ENCODE results near the gene NOTO.
A peak's percentile ranks its signal among the peaks of the same experiment; 100 is the strongest.
"Not testable (repeated sequence)": the region's sequence is repeated elsewhere in the genome, so short reads cannot be mapped to it uniquely, and the experiment has no call there.

The NOTO gene

GRCh38 chr2:73176881-73177644 is 25.3 kb upstream of the NOTO start:
- ChIA-PET CTCF (interaction anchor here (0.5 to 3.2 kb wide), 45 partner anchors 9 to 415 kb away, joined by 3 to 32 read pairs (median 5); partner anchors contain the start of genes NOTO, SFXN5 and SPR), POLR2A (ENCODE audit: low non-redundant PET) (interaction anchor here (1.5 kb wide), 1 partner anchor 57 kb away, joined by 4 read pairs; the partner anchor contains the start of gene CCT7)
- peak; percentile 98 for TF ChIP-seq CTCF (conservative IDR thresholded peaks at IDR 0.05; ENCODE audit: low read depth)
- DNase-seq (ENCODE audit: low spot score) = peak; percentile 90
- H3K27ac ChIP-seq = no peak overlapping the region

GRCh38 chr2:73177645-73178255 is 24.6 kb upstream of the NOTO start:
- peak; percentile 56 for TF ChIP-seq CTCF (conservative IDR thresholded peaks at IDR 0.05; ENCODE audit: low read depth)
- CTCF ChIA-PET = interaction anchor here (0.6 to 3.2 kb wide), 38 partner anchors 8 to 405 kb away, joined by 3 to 32 read pairs (median 5); partner anchors contain the start of genes NOTO, SFXN5 and SPR
- no peak for DNase-seq (ENCODE audit: low spot score)
- POLR2A ChIA-PET (ENCODE audit: low non-redundant PET) = interaction anchor here (1.5 kb wide), 1 partner anchor 56 kb away, joined by 4 read pairs; the partner anchor contains the start of gene CCT7
- no peak overlapping the region for H3K27ac ChIP-seq

GRCh38 chr2:73185965-73186364 is 16.4 kb upstream of the NOTO start:
- CTCF ChIA-PET = interaction anchor here (1.4 kb wide), 1 partner anchor 9 kb away, joined by 7 read pairs; no protein-coding TSS in a partner anchor
- no peak for DNase-seq (ENCODE audit: low spot score)

GRCh38 chr2:73187549-73187948 is 14.8 kb upstream of the NOTO start:
- no peak for DNase-seq (ENCODE audit: low spot score)
- POLR2A ChIA-PET (ENCODE audit: low non-redundant PET) = no interaction called here
- CTCF ChIA-PET = interaction anchor here (0.7 to 0.8 kb wide), 2 partner anchors 214 to 1591 kb away, joined by 4 read pairs; no protein-coding TSS in a partner anchor
- no peak overlapping the region for H3K27ac ChIP-seq
- no peak for TF ChIP-seq CTCF (conservative IDR thresholded peaks at IDR 0.05; ENCODE audit: low read depth)

More at GRCh38 chr2:73185965-73186364, 16.4 kb upstream of the NOTO start:
- TF ChIP-seq CTCF (conservative IDR thresholded peaks at IDR 0.05; ENCODE audit: low read depth) = no peak
- no peak overlapping the region for H3K27ac ChIP-seq
- POLR2A ChIA-PET (ENCODE audit: low non-redundant PET) = no interaction called here

GRCh38 chr2:73197579-73197978 is 4.8 kb upstream of the NOTO start:
- no peak for DNase-seq (ENCODE audit: low spot score)
- no peak for TF ChIP-seq CTCF (conservative IDR thresholded peaks at IDR 0.05; ENCODE audit: low read depth)
- H3K27ac ChIP-seq = no peak overlapping the region
- ChIA-PET POLR2A (ENCODE audit: low non-redundant PET) (no interaction called here), CTCF (interaction anchor here (0.6 kb wide), 1 partner anchor 1187 kb away, joined by 4 read pairs; no protein-coding TSS in a partner anchor)

- CTCF ChIA-PET = interaction anchor here (2.2 kb wide), 1 partner anchor 23 kb away, joined by 14 read pairs; no protein-coding TSS in a partner anchor
- POLR2A ChIA-PET (ENCODE audit: low non-redundant PET); DNase-seq (ENCODE audit: low spot score); H3K27ac ChIP-seq: not testable (repeated sequence)
Measured at GRCh38 chr2:73200281-73200680, 2.1 kb upstream of the NOTO start.
